Retinal pigment epithelial cell (primary cell): Measurements from ENCODE around the gene UMPS.

Experiments used
- DNase-seq: peaks from one replicate; pipeline ENCODE4 v3.0.0-alpha.2; 2010; ENCODE audit warnings: low read depth
- H3K4me3 ChIP-seq: 2 replicates; pipeline ENCODE4 v1.5.1; 2011; ENCODE audit warnings: mild to moderate bottlenecking, low read length, control low read depth, moderate library complexity
- TF ChIP-seq, protein P1 (sequence below): conservative IDR thresholded peaks from 2 replicates; pipeline ENCODE4 v1.5.1; 2011; ENCODE audit warnings: low read depth, low read length, control low read depth, inconsistent platforms

Gene UMPS

GRCh38 chr3:124767691-124768090 lies 37.4 kb downstream of the UMPS start:
- no peak for DNase-seq
- TF ChIP-seq, protein P1, sequence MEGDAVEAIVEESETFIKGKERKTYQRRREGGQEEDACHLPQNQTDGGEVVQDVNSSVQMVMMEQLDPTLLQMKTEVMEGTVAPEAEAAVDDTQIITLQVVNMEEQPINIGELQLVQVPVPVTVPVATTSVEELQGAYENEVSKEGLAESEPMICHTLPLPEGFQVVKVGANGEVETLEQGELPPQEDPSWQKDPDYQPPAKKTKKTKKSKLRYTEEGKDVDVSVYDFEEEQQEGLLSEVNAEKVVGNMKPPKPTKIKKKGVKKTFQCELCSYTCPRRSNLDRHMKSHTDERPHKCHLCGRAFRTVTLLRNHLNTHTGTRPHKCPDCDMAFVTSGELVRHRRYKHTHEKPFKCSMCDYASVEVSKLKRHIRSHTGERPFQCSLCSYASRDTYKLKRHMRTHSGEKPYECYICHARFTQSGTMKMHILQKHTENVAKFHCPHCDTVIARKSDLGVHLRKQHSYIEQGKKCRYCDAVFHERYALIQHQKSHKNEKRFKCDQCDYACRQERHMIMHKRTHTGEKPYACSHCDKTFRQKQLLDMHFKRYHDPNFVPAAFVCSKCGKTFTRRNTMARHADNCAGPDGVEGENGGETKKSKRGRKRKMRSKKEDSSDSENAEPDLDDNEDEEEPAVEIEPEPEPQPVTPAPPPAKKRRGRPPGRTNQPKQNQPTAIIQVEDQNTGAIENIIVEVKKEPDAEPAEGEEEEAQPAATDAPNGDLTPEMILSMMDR = no peak
- no peak overlapping the region for H3K4me3 ChIP-seq

GRCh38 chr3:124768812-124769211 lies 38.6 kb downstream of the UMPS start:
- DNase-seq = no peak
- no peak overlapping the region for H3K4me3 ChIP-seq
- TF ChIP-seq, protein P1 = peak; percentile 29

DNA sequence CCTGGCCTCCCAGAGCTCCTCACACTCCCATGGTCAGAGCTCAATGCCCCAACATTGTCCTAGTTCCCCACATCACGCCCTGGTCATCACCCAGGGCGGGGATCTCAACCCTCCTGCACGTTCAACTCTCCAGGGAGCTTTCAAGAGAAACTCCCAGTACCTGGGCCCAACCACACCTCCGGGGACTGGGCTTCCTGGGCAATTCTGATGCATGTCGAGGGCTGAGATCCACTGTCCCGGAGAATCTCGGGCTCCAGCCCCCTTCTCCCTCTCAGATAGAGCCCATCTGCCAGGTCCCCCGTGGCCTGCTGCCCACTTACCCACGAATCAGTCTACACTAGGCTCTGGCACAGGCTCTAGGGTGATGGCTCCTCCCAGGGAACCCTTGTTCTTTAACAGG lies 39.2 kb downstream of the UMPS start:
- TF ChIP-seq, protein P1 = no peak
- no peak for DNase-seq
- H3K4me3 ChIP-seq = no peak overlapping the region

DNA sequence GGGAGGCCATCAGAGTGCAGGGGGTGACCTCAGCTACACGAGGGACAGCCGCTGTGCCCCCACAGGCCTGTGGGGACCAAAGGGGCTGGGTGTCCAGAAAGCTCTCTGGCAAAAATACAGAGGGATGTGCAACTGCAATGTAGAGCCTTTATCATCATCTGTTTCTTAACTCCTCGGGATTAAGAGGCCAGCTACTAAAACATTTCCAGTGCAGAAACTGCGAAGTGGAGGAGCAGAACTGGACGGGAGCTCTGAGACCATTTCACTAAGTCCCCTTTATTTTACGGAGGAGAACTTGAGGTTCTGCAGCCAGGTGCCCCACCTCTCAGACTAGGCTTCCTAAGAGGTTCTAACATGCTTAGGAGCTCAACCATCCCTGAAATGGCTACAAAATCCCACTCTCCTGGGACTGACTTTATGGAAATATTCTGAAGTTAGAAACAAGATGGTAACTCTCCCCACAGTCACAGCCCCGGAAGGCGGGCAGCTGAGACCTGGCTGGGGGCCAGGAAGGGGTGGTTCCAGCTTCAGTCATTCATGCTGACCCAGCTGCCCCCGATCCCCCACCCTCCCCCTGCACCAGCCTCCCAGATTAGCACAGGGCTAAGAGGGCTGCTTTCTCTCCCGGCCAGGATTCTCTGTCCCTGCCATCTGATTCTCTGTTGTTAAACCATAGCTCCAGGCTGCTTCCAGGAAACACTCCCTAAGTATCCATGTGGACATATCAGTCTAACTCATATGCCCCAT lies 40.3 kb downstream of the UMPS start:
- TF ChIP-seq, protein P1 = no peak
- no peak overlapping the region for H3K4me3 ChIP-seq
- DNase-seq = peak; percentile 64

DNA sequence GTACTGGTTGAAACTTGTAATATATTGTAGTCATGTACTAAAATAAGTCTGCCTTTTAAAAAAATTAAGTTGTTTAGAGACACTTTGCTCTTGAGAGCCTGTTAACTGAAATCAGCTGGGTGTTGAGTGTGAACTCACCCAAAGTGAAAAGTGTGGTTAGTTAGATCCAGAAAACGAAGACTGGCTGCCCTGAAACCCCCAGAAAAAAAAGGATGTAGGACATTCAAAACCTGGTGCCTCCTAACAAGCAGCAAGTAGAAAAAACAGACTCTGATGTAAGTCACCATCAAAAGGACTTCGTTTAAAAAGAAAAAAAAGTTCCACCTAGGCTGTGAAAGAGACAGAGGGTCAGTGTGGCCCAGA lies 40.8 kb downstream of the UMPS start:
- TF ChIP-seq, protein P1 = no peak
- no peak overlapping the region for H3K4me3 ChIP-seq
- DNase-seq = no peak

- no peak overlapping the region for H3K4me3 ChIP-seq
- no peak for DNase-seq
- TF ChIP-seq, protein P1 = no peak
These were observed 42.0 kb downstream of the UMPS start for GRCh38 chr3:124772081-124772831.
